GM21447 (cell line): Measurements from ENCODE around the gene CFAP65.

Source experiments
- ATAC-seq: cut with Tn5 transposase; IDR thresholded peaks from one replicate; pipeline ENCODE4 v1.9.1; 2021; ENCODE audit not compliant: unreplicated experiment

Gene CFAP65

GRCh38 chr2:219032051-219032745 lies 9.1 kb downstream of the CFAP65 start:
- ATAC-seq: no peak

- no peak for ATAC-seq
Measured at GRCh38 chr2:219031005-219031738, 10.1 kb downstream of the CFAP65 start.

GRCh38 chr2:219030177-219030940 lies 11.0 kb downstream of the CFAP65 start:
- no peak for ATAC-seq

GRCh38 chr2:219029829-219030165 lies 11.5 kb downstream of the CFAP65 start:
- no peak for ATAC-seq

- ATAC-seq: no peak
Measured at GRCh38 chr2:219028996-219029828, 12.1 kb downstream of the CFAP65 start.

- ATAC-seq: no peak
Measured at GRCh38 chr2:219028141-219028540, 13.2 kb downstream of the CFAP65 start.

GRCh38 chr2:219027511-219028055 lies 13.7 kb downstream of the CFAP65 start:
- no peak for ATAC-seq

GRCh38 chr2:219026946-219027345 lies 14.4 kb downstream of the CFAP65 start:
- ATAC-seq: no peak

GRCh38 chr2:219025637-219026585 lies 15.4 kb downstream of the CFAP65 start:
- no peak for ATAC-seq

- ATAC-seq: no peak
Measured at GRCh38 chr2:219024059-219024458, 17.3 kb downstream of the CFAP65 start.

GRCh38 chr2:219023045-219023605 lies 18.2 kb downstream of the CFAP65 start:
- no peak for ATAC-seq

GRCh38 chr2:219022616-219023015 lies 18.7 kb downstream of the CFAP65 start:
- ATAC-seq: no peak

GRCh38 chr2:219022041-219022440 lies 19.3 kb downstream of the CFAP65 start:
- no peak for ATAC-seq

GRCh38 chr2:219021591-219021990 lies 19.7 kb downstream of the CFAP65 start:
- no peak for ATAC-seq

- ATAC-seq: no peak
Measured at GRCh38 chr2:219020604-219021365, 20.5 kb downstream of the CFAP65 start.

GRCh38 chr2:219019436-219019835 lies 21.9 kb downstream of the CFAP65 start:
- no peak for ATAC-seq

- no peak for ATAC-seq
Measured at GRCh38 chr2:219018726-219019125, 22.6 kb downstream of the CFAP65 start.

- ATAC-seq: no peak
Measured at GRCh38 chr2:219018286-219018685, 23.0 kb downstream of the CFAP65 start.
